ENCODE data around the gene KLF9.

Gene KLF9

GRCh38 chr9:70347046-70347445, 67.4 kb downstream of the KLF9 start:
- Histone ChIP-seq H3K9ac (ENCODE audit: low read length) (no peak overlapping the region), H3K36me3 (replicated peaks; ENCODE audit: low read depth, low read length) (peaks cover 25% of the 10 kb centered on the region), H3K4me3 (ENCODE audit: low read length) (no peak overlapping the region), H4K20me1 (ENCODE audit: insufficient read depth, low read length) (no peaks in the 10 kb centered on the region), H3K27me3 (ENCODE audit: low read depth, low read length) (no peaks in the 10 kb centered on the region), H3K9me3 (ENCODE audit: insufficient read depth, low read length) (no peaks in the 10 kb centered on the region), H3K4me1 (ENCODE audit: low read length) (no peaks in the 10 kb centered on the region), H2AFZ (ENCODE audit: low read depth, low read length) (no peak overlapping the region), H3K27ac (ENCODE audit: low read length) (no peak overlapping the region), H3K79me2 (ENCODE audit: low read length) (no peaks in the 10 kb centered on the region), H3K4me2 (ENCODE audit: low read length) (no peak overlapping the region)
- no peak for TF ChIP-seq EZH2phosphoT487 (IDR thresholded peaks at IDR 0.05; ENCODE audit: low read depth)
- TF ChIP-seq, protein P1, sequence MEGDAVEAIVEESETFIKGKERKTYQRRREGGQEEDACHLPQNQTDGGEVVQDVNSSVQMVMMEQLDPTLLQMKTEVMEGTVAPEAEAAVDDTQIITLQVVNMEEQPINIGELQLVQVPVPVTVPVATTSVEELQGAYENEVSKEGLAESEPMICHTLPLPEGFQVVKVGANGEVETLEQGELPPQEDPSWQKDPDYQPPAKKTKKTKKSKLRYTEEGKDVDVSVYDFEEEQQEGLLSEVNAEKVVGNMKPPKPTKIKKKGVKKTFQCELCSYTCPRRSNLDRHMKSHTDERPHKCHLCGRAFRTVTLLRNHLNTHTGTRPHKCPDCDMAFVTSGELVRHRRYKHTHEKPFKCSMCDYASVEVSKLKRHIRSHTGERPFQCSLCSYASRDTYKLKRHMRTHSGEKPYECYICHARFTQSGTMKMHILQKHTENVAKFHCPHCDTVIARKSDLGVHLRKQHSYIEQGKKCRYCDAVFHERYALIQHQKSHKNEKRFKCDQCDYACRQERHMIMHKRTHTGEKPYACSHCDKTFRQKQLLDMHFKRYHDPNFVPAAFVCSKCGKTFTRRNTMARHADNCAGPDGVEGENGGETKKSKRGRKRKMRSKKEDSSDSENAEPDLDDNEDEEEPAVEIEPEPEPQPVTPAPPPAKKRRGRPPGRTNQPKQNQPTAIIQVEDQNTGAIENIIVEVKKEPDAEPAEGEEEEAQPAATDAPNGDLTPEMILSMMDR (IDR thresholded peaks at IDR 0.05; ENCODE audit: low read depth, low read length): no peak

DNA sequence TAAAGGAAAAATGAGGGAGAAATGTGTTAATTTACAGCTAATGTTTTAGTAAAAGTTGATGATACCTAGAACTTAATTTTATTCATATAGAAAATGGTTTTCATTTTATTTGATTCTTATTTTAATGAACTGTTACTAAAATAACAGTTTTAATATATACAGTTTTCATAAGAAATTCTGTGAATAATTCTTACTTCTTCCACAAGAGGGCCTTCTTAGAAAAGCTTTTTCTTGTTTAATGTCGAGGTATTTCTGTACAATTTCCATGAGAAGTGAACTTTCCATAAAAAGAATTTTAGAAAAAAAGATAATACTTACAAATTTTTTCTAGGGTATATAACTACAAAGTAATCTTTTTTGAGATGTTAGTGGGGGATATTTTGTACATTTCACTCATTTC, 73.9 kb downstream of the KLF9 start:
- peaks cover 13% of the 10 kb centered on the region for H3K36me3 ChIP-seq (replicated peaks; ENCODE audit: low read depth, low read length)
- H4K20me1 ChIP-seq (ENCODE audit: insufficient read depth, low read length): no peaks in the 10 kb centered on the region
- H3K9ac ChIP-seq (ENCODE audit: low read length): no peak overlapping the region
- no peak overlapping the region for H3K27ac ChIP-seq (ENCODE audit: low read length)
- H3K9me3 ChIP-seq (ENCODE audit: insufficient read depth, low read length): no peaks in the 10 kb centered on the region
- H3K4me2 ChIP-seq (ENCODE audit: low read length): no peak overlapping the region
- no peak overlapping the region for H2AFZ ChIP-seq (ENCODE audit: low read depth, low read length)
- no peaks in the 10 kb centered on the region for H3K27me3 ChIP-seq (ENCODE audit: low read depth, low read length)
- no peaks in the 10 kb centered on the region for H3K79me2 ChIP-seq (ENCODE audit: low read length)
- H3K4me1 ChIP-seq (ENCODE audit: low read length): no peaks in the 10 kb centered on the region
- H3K4me3 ChIP-seq (ENCODE audit: low read length): no peak overlapping the region
- no peak for TF ChIP-seq EZH2phosphoT487 (IDR thresholded peaks at IDR 0.05; ENCODE audit: low read depth)
- TF ChIP-seq, protein P1 (IDR thresholded peaks at IDR 0.05; ENCODE audit: low read depth, low read length): peak; percentile 51

Data from OCI-LY3 (cell line).